MV-4-11 (cell line): Measurements from ENCODE around the gene LAMTOR4.
"Not testable (repeated sequence)": the region's sequence is repeated elsewhere in the genome, so short reads cannot be mapped to it uniquely, and the experiment has no call there.

Experiments used
- DNase-seq: peaks from one replicate; lab custom pipeline; 2025; lab: John Stamatoyannopoulos, UW

Gene LAMTOR4

DNA sequence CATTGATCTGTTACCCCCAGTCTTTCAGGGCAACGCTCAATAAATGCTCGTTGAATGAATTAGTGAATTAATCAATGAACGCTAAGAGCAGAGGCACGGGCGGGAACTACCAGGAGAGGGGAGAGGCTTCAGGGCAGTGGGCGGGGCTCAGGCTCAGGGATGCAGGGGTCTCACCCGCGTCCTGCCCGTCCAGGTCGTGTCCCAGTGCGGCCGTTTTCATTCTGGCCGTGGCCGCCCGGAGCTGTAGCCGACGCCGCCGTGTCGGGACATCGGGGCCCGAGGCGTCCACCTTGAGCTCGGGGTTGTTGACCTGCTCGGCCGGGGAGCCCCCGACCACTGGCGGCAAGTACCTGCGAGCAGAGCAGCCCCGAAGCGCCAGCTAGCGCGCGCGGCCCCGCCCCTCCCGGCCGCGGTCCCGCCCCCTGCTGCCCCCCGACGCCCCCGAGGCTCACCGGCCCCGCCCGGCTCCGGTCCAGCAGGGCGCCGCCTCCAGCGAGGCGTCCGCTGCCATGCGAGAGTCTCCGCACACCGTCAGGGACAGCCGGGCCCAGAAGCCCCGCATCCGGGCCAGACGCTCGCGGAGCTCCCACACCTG, 22.5 kb downstream of the LAMTOR4 start:
- DNase-seq = no peak

DNA sequence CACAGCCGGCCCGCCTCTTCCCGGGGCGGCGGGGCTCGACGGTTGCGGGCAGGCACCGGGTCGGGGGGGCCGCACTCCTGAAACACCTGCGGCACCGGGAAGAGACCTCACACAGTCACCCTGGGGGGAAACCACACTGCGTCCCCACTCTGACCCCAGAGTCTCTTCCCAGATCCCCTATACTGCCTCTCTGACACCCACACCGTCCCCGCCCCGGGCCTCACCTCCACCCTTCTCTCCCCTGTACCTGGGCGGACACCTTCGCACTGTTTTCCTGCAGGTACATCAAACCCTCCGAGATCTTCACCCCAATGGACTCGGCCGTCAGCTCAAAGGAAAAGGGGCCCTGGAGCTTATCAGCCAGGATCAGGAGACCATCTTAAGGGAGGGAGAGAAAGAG, 23.1 kb downstream of the LAMTOR4 start:
- DNase-seq = no peak

- no peak for DNase-seq
Measured at GRCh38 chr7:100173806-100174495, 25.2 kb downstream of the LAMTOR4 start.

DNA sequence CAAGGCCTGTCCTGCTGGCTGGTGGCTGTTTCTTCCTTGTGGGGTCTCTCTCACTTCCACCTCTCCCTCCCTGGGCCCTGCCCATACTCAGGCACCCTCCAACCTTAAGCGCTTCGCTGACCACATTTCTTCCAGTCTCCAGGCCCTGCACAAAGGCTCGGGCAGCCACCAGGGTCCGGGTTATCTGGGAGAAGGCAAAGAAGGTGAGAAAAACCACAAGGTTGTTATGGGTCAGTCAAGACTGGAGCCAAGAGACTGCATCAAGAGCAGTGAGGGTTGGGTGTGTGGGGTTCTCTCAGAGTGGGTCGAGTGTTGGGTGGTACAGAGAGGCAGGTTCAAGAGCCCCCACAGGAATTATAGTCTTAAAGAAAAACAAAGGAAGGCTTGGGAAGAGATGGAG, 25.9 kb downstream of the LAMTOR4 start:
- DNase-seq = no peak

DNA sequence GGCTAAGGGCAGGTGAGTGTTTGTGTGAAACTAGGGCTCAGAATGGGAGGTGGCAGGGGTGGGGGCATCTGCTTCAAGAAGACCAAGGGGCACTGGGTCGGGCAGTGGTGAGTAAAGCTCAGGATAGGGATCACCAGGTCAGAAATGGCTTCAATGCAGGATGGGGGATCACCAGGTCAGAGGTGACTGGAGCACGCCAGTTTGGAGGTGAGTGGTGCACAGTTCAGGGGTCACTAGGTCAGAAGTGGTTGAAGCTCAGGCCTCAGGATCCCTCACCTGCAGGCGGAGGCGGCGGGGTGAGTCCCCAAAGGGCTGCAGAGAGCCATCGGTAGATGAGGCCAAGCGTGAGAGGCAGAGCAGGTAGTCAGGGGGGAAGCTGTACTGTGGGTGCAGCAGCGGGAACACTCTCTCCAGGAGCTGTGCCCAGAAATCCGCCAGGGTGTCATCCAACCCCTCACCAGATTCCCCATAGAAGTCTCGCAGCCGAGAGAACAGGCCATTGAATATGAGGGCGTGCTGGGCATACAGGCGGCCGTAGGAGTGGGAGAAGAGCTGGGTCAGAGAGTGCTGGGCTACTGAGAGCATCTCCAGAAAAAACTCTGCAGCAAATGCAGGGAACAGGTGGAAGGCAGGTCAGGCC, 26.7 kb downstream of the LAMTOR4 start:
- no peak for DNase-seq

GRCh38 chr7:100176096-100177044, 27.7 kb downstream of the LAMTOR4 start:
- no peak for DNase-seq

DNA sequence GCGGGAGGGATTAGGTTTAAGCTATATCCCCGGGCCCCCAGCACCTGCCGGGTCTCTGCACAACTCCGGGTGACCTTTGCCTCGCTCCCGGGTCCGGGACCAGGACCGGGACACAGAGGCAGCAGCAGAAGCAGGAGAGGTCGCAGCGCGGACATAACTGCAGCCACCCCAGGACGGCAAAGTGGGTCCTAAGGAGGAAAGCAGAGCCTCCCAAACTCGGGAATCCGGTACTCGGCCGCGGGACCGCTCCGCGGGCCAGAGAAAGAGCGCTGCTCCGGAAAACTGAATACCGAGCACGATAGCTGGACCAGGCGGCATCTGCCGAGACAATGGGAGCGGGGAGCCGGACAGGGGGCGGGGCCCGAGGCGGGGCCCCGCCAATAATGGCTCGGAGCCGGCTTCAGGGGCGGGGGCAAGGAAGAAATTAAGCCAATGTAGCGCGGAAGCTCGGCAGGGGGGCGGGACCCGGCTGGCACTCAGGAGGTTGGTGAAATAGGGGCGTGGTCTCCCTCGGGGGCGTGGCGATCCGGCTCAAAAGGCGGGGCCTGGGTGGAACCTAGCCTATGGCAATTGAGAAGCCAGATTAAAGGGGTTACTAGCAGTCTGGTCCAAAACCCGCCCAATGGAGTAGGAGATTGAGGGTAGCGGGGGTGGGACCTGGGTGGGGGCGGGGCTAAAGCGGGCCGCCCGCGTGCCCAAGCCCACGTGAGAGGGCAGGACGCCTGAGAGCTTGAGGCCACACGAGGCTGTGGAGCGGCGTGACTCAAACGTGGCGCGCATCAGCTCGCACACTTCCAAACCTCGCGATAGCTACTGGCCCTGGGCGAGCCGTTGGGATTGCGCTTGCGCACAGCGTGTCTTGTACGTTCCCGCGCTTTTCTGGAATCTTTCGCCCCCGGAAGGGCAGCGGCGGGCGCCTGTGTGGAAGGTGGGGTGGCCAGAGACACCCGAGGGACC, 28.6 kb downstream of the LAMTOR4 start, which contains the start of the genes GPC2 and STAG3:
Gene GPC2 (minus strand): TSS at position 337 of the 957 bp plus-strand sequence. CDS start 182 bp downstream, at position 155.
Gene STAG3 (plus strand): TSS at position 874 of the 957 bp plus-strand sequence. CDS start 2,639 bp downstream, outside the sequence.
- peak; percentile 96 for DNase-seq

DNA sequence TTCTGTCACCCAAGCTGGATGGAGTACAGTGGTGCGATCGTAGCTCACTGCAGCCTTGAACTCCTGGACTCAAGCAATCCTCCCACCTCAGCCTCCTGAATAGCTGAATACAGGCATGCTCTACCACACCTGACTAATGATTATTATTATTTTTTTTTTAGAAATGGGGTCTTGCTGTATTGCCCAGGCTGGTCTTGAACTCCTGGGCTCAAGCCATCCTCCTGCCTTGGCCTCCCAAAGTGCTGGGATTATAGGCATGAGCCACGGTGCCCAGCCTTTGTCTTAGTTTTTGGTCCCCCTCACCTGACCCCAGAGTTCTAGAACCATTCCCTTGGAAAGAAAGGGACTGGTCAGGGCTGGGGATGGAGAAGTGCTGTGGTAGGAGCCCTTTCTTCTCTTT, 31.4 kb downstream of the LAMTOR4 start:
- DNase-seq = not testable (repeated sequence)

- DNase-seq = not testable (repeated sequence)
Measured at GRCh38 chr7:100182616-100183015, 33.9 kb downstream of the LAMTOR4 start.

GRCh38 chr7:100183090-100183489, 34.4 kb downstream of the LAMTOR4 start:
- not testable (repeated sequence) for DNase-seq

DNA sequence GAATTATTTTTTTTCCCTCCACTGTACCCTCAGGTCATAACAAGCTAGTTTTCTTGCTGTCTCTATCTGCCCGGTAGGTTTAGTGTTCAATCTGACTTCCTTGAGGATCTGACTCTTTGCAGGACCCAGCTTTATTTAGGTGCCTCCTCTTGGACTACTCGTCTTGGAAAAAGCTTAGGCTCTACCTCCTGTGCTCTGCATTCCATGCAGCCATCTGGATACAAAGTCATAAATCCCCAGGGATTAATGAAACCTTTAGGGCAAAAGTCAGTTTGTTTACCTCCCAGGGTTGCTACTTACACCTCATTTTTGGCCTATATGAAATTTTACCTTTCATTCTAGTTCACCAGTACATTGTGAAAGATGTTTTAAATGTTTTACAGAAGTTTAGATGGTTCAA, 37.0 kb downstream of the LAMTOR4 start:
- no peak for DNase-seq

DNA sequence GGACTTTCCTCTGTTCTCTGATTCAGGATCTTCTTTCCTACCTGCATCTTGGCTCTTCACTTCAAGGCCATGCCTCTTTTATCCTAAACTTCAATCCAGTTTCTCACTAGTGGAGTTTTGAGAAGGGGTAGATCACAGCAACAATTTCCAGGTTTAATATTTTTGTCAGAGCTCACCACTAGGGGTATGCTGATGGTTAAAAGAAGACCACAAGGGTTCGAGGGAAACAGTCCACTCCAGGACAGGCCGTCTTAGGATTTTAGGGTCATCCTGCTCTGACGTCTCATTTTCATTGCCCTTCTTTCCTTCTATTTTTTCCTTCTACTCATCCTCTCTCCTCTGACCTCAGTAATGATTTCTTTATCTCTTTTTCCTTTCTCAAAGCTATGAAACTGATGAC, 40.3 kb downstream of the LAMTOR4 start:
- DNase-seq = no peak

DNA sequence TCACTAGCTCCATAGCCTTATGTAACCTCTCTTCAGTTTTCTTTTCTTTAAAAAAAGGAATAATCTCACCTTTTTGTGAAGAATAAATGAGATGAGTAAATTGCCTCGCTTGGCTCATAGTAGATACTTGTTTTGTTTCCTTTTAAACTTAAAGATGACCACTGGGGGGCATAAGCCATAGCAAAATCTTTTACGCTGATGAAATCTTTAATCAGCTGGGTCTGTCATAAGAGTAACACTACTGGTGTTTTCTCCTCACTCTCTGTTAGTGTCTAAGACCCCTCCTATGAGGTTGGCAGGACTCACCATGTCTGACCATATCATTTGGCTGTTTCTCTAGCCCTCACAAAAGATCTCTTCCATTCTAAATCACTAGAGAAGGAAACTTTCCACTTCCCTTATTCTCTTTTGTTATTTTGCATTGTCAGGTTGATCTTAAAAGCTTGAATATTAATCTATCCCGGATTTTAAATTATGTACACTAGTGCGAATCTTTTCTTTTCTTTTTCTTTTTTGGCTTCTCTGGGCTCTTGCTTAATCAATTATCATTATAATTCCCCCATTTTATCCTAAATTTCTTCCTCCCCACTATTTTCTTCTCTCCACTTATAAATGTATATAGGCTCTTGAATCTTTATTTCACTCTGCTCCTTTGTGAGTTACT, 41.5 kb downstream of the LAMTOR4 start:
- DNase-seq = peak; percentile 48

DNA sequence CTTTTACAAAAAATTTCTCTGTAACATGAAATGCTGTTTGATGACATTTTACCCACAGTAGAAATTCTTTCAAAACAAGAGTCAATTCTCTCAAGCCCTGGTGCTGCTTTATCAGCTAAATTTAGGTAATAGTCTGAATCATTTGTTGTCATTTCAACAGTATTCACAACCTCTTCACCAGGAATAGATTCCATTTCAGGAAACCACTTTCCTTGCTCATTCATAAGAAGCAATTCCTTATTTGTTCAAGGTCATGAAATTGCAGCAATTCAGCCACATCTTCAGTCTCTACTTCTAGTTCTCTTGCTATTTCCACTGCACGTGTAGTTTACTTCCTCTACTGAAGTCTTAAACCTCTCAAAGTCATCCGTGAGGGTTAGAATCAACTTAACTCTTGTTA, 43.1 kb downstream of the LAMTOR4 start:
- peak; percentile 84 for DNase-seq

GRCh38 chr7:100192281-100192862, 43.7 kb downstream of the LAMTOR4 start:
- DNase-seq = not testable (repeated sequence)

DNA sequence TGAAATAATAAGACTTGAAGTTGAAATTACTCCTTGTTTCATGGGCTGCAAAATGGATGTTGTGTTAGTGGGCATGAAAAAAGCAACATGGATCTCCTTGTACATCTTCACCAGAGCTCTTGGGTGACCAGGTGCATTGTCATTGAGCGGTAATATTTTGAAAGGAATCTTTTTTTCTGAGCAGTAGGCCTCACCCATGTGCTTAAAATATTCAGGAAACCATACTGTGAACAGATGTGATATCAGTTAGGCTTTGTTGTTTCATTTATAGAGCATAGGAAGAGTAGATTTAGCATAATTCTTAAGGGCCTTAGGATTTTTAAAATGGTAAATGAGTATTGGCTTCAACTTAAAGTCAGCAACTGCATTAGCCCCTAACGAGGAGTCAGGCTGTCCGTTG, 44.3 kb downstream of the LAMTOR4 start:
- DNase-seq = no peak

DNA sequence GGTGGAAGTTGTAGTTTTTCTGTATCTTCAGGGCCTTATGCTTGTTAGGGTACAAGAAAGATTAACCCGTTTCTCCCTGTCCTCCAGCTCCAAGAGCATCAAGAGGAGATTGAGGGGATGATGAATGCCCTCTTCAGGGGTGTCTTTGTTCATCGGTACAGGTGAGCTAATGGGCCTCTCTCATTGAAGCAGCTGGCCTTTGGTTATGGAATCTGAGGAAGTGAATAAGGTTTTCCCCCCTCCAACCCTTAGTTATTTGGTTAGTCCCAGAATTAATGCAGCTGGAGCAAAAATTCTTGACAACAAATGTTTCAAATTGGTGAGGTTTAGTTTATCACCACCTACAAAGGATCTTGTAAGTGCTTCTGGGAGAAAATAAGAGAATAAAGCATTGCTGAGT, 46.5 kb downstream of the LAMTOR4 start:
- DNase-seq = no peak

- peak; percentile 38 for DNase-seq
Measured at GRCh38 chr7:100195901-100196322, 47.2 kb downstream of the LAMTOR4 start.

- DNase-seq = no peak
Measured at GRCh38 chr7:100198266-100198665, 49.5 kb downstream of the LAMTOR4 start.

DNA sequence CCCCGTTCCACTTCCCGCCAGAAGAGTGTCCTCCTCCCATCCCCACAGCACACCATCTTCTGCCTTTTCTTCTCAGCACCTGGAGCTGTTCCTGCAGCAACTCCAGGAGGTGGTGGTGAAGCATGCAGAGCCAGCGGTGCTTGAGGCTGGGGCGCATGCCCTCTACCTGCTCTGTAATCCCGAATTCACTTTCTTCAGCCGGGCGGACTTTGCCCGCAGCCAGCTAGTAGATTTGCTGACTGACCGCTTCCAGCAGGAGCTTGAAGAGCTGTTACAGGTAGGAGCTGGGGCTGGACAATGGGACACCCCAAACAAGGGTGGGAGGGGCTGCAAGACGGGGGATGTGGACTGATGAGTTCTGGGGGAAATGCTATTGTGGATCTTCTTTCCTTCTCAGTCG, 52.0 kb downstream of the LAMTOR4 start:
- no peak for DNase-seq
